Activated naive CD8-positive, alpha-beta T cell treated with anti-CD3 and anti-CD28 coated beads, Interleukin-2, amount 10 ng/mL, durations not matched to agents 7 days and 5 days (primary cell): ENCODE measurements around the gene COL4A6. TPM values are rescaled to one million over a fixed set of nuclear protein-coding genes. Genes with fewer than 3 reads are reported as not detected.

Source experiments
- ATAC-seq: fragments of 150-1000 bp; cut with Tn5 transposase; one replicate; pipeline ENCODE4 v1.10.0; 2021; ENCODE audit warnings: low read depth, moderate library complexity
- POLR2A ChIA-PET: fragments of 350-600 bp; sonication (Branson Sonifier 250); formaldehyde crosslinking; loops from one replicate; lab custom pipeline; 2021; ENCODE audit warnings: antibody characterized with exemption; lab: Charles Lee
- DNase-seq: peaks from one replicate; pipeline ENCODE4 v3.0.0; 2021
- H3K27ac Mint-ChIP-seq: one replicate; pipeline ENCODE4 v1.8.0; 2022; ENCODE audit warnings: mild to moderate bottlenecking, mixed read lengths
- H3K27me3 Mint-ChIP-seq: one replicate; pipeline ENCODE4 v1.8.0; 2022; ENCODE audit warnings: mild to moderate bottlenecking, moderate library complexity, mixed read lengths
- H3K36me3 Mint-ChIP-seq: one replicate; pipeline ENCODE4 v1.8.0; 2021; ENCODE audit warnings: mild to moderate bottlenecking, mixed read lengths
- H3K4me1 Mint-ChIP-seq: one replicate; pipeline ENCODE4 v1.8.0; 2021; ENCODE audit warnings: mixed read lengths
- H3K4me3 Mint-ChIP-seq: one replicate; pipeline ENCODE4 v1.8.0; 2022; ENCODE audit warnings: mild to moderate bottlenecking, moderate library complexity, mixed read lengths
- H3K9me3 Mint-ChIP-seq: one replicate; pipeline ENCODE4 v1.8.0; 2021; ENCODE audit warnings: mixed read lengths
- total RNA-seq, 2 experiments: library from RNA; stranded (reverse); gene quantifications; one replicate each; pipeline ENCODE4 v1.2.3, GENCODE V29; 2021

The COL4A6 gene
- total RNA-seq, 2 experiments from 2014 or later: not detected

- no peak overlapping the region for H3K27ac Mint-ChIP-seq
- POLR2A ChIA-PET: no interaction called here
- peaks cover 2% of the 10 kb centered on the region for H3K36me3 Mint-ChIP-seq
- no peaks in the 10 kb centered on the region for H3K27me3 Mint-ChIP-seq
- no peak for ATAC-seq
- H3K4me1 Mint-ChIP-seq: no peaks in the 10 kb centered on the region
- H3K9me3 Mint-ChIP-seq: no peaks in the 10 kb centered on the region
- no peak overlapping the region for H3K4me3 Mint-ChIP-seq
- no peak for DNase-seq
These were observed 314.4 kb downstream of the COL4A6 start for GRCh38 chrX:108123591-108124366.

- no peaks in the 10 kb centered on the region for H3K4me1 Mint-ChIP-seq
- peaks cover 2% of the 10 kb centered on the region for H3K36me3 Mint-ChIP-seq
- POLR2A ChIA-PET: no interaction called here
- no peak overlapping the region for H3K27ac Mint-ChIP-seq
- H3K4me3 Mint-ChIP-seq: no peak overlapping the region
- ATAC-seq (no peak), DNase-seq (no peak)
- no peaks in the 10 kb centered on the region for H3K27me3 Mint-ChIP-seq
- no peaks in the 10 kb centered on the region for H3K9me3 Mint-ChIP-seq
These were observed 315.5 kb downstream of the COL4A6 start for GRCh38 chrX:108122748-108123147.

- H3K27me3 Mint-ChIP-seq: no peaks in the 10 kb centered on the region
- ATAC-seq (no peak), DNase-seq (no peak)
- H3K4me1 Mint-ChIP-seq: no peaks in the 10 kb centered on the region
- no peaks in the 10 kb centered on the region for H3K9me3 Mint-ChIP-seq
- H3K36me3 Mint-ChIP-seq: peaks cover 2% of the 10 kb centered on the region
- H3K4me3 Mint-ChIP-seq: no peak overlapping the region
- POLR2A ChIA-PET: no interaction called here
- H3K27ac Mint-ChIP-seq: no peak overlapping the region
These were observed 316.9 kb downstream of the COL4A6 start for GRCh38 chrX:108121291-108121690.

GRCh38 chrX:108117988-108118387 is 320.2 kb downstream of the COL4A6 start:
- H3K36me3 Mint-ChIP-seq: no peaks in the 10 kb centered on the region
- H3K27me3 Mint-ChIP-seq: no peaks in the 10 kb centered on the region
- H3K4me1 Mint-ChIP-seq: no peaks in the 10 kb centered on the region
- POLR2A ChIA-PET: no interaction called here
- H3K9me3 Mint-ChIP-seq: no peaks in the 10 kb centered on the region
- DNase-seq (no peak), ATAC-seq (no peak)
- no peak overlapping the region for H3K27ac Mint-ChIP-seq
- H3K4me3 Mint-ChIP-seq: no peak overlapping the region

- no peak overlapping the region for H3K4me3 Mint-ChIP-seq
- H3K27me3 Mint-ChIP-seq: no peaks in the 10 kb centered on the region
- DNase-seq: no peak
- POLR2A ChIA-PET: no interaction called here
- H3K4me1 Mint-ChIP-seq: no peaks in the 10 kb centered on the region
- peaks cover 2% of the 10 kb centered on the region for H3K36me3 Mint-ChIP-seq
- no peak overlapping the region for H3K27ac Mint-ChIP-seq
- no peak for ATAC-seq
- no peaks in the 10 kb centered on the region for H3K9me3 Mint-ChIP-seq
These were observed 323.7 kb downstream of the COL4A6 start for GRCh38 chrX:108114541-108114940.

Other genes with a start within 250 kb of the COL4A6 start
- not detected for gene COL4A5, start 1.4 kb upstream of the COL4A6 start, total RNA-seq